ENCODE measurements around the gene ALKBH1. TPM values are rescaled to one million over a fixed set of nuclear protein-coding genes. Genes with fewer than 3 reads are reported as not detected.

ALKBH1 gene
- total and polyA plus RNA-seq, 2 of the 13 experiments (the other 11 are each of a cell fraction or from before 2014, with no cell fraction given), result 12.5 to 14.3 TPM

DNA sequence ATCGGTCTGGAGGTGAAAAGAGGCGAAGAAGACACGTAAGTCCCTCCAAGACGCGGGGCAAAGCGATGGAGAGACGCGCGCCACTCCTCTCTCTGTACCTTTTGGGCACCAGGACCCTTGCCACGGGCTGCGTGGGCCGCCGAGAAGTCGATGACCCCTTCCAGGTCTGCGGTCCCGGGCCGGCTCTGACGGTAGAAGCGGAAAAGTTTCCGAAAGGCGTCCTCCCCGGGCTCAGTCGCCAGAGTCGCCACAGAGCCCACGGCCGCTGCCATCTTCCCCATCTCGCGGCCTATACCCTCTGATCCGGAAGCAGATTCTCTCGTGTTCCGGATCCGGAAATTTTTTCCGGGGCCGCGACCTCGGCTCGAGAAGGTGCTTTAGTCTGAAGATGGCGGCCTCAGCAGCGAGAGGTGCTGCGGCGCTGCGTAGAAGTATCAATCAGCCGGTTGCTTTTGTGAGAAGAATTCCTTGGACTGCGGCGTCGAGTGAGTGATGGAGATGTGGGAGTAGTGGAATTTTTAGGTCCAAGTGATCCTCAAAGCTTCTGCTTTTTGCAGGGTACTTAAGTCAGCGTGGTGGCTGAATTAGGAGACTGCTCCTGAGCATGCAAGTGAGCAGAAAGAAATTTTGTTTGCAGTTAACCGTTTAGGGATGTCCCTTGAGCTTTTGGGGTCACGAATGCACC lies at the start of gene ALKBH1, which contains the start of gene SLIRP (continued):
- TF ChIP-seq, protein P1, sequence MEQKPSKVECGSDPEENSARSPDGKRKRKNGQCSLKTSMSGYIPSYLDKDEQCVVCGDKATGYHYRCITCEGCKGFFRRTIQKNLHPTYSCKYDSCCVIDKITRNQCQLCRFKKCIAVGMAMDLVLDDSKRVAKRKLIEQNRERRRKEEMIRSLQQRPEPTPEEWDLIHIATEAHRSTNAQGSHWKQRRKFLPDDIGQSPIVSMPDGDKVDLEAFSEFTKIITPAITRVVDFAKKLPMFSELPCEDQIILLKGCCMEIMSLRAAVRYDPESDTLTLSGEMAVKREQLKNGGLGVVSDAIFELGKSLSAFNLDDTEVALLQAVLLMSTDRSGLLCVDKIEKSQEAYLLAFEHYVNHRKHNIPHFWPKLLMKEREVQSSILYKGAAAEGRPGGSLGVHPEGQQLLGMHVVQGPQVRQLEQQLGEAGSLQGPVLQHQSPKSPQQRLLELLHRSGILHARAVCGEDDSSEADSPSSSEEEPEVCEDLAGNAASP (CRISPR knock-in tag; IDR thresholded peaks at IDR 0.05; ENCODE audit: borderline replicate concordance), result peak; percentile 72
- peak; percentile 86; the same call in 1 of the 2 replicates for TF ChIP-seq DMAP1 (CRISPR knock-in tag; IDR thresholded peaks at IDR 0.05)
- peak; percentile 91 to 93 for TF ChIP-seq POLR2A (IDR thresholded peaks at IDR 0.05; ENCODE audit: insufficient read depth in 1 of 2, low read depth in 2 of 2, low read length in 2 of 2)
- 0 out of 2 replicates have a peak, but pooled peaks have one; percentile 43 for TF ChIP-seq FOXO1 (CRISPR knock-in tag; IDR thresholded peaks at IDR 0.05)
- TF ChIP-seq, protein P2, sequence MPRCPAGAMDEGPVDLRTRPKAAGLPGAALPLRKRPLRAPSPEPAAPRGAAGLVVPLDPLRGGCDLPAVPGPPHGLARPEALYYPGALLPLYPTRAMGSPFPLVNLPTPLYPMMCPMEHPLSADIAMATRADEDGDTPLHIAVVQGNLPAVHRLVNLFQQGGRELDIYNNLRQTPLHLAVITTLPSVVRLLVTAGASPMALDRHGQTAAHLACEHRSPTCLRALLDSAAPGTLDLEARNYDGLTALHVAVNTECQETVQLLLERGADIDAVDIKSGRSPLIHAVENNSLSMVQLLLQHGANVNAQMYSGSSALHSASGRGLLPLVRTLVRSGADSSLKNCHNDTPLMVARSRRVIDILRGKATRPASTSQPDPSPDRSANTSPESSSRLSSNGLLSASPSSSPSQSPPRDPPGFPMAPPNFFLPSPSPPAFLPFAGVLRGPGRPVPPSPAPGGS (CRISPR knock-in tag; IDR thresholded peaks at IDR 0.05), result peak; percentile 49; the same call in 1 of the 2 replicates
- no peak for TF ChIP-seq MAFG (CRISPR knock-in tag; IDR thresholded peaks at IDR 0.05)
- TF ChIP-seq SMAD9 (CRISPR knock-in tag; IDR thresholded peaks at IDR 0.05), result no peak
- 0 out of 2 replicates have a peak, but pooled peaks have one; percentile 34 for TF ChIP-seq ZSCAN25 (CRISPR knock-in tag; IDR thresholded peaks at IDR 0.05)
- 0 out of 2 replicates have a peak, but pooled peaks have one; percentile 32 for TF ChIP-seq DR1 (CRISPR knock-in tag; IDR thresholded peaks at IDR 0.05)
- TF ChIP-seq ARHGAP35 (CRISPR knock-in tag; IDR thresholded peaks at IDR 0.05; ENCODE audit: borderline replicate concordance), result no peak
- TF ChIP-seq, protein P3, sequence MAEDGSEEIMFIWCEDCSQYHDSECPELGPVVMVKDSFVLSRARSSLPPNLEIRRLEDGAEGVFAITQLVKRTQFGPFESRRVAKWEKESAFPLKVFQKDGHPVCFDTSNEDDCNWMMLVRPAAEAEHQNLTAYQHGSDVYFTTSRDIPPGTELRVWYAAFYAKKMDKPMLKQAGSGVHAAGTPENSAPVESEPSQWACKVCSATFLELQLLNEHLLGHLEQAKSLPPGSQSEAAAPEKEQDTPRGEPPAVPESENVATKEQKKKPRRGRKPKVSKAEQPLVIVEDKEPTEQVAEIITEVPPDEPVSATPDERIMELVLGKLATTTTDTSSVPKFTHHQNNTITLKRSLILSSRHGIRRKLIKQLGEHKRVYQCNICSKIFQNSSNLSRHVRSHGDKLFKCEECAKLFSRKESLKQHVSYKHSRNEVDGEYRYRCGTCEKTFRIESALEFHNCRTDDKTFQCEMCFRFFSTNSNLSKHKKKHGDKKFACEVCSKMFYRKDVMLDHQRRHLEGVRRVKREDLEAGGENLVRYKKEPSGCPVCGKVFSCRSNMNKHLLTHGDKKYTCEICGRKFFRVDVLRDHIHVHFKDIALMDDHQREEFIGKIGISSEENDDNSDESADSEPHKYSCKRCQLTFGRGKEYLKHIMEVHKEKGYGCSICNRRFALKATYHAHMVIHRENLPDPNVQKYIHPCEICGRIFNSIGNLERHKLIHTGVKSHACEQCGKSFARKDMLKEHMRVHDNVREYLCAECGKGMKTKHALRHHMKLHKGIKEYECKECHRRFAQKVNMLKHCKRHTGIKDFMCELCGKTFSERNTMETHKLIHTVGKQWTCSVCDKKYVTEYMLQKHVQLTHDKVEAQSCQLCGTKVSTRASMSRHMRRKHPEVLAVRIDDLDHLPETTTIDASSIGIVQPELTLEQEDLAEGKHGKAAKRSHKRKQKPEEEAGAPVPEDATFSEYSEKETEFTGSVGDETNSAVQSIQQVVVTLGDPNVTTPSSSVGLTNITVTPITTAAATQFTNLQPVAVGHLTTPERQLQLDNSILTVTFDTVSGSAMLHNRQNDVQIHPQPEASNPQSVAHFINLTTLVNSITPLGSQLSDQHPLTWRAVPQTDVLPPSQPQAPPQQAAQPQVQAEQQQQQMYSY (CRISPR knock-in tag; IDR thresholded peaks at IDR 0.05), result no peak
- TF ChIP-seq EP300 (IDR thresholded peaks at IDR 0.05; ENCODE audit: low read depth in 2 of 2, low read length in 2 of 2), result no peak
- TF ChIP-seq EP300 (CRISPR knock-in tag; IDR thresholded peaks at IDR 0.05; ENCODE audit: borderline replicate concordance), result no peak
- no peak for TF ChIP-seq ZKSCAN5 (CRISPR knock-in tag; IDR thresholded peaks at IDR 0.05)
- TF ChIP-seq THAP11 (CRISPR knock-in tag; IDR thresholded peaks at IDR 0.05), result peak; percentile 95
- TF ChIP-seq ATF7-NPFF (CRISPR knock-in tag; IDR thresholded peaks at IDR 0.05; ENCODE audit: low read depth), result no peak; the same call in 1 of the 2 replicates
- TF ChIP-seq, protein P4, sequence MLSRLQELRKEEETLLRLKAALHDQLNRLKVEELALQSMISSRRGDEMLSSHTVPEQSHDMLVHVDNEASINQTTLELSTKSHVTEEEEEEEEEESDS (CRISPR knock-in tag; IDR thresholded peaks at IDR 0.05; ENCODE audit: borderline replicate concordance), result no peak
- TF ChIP-seq, protein P5, sequence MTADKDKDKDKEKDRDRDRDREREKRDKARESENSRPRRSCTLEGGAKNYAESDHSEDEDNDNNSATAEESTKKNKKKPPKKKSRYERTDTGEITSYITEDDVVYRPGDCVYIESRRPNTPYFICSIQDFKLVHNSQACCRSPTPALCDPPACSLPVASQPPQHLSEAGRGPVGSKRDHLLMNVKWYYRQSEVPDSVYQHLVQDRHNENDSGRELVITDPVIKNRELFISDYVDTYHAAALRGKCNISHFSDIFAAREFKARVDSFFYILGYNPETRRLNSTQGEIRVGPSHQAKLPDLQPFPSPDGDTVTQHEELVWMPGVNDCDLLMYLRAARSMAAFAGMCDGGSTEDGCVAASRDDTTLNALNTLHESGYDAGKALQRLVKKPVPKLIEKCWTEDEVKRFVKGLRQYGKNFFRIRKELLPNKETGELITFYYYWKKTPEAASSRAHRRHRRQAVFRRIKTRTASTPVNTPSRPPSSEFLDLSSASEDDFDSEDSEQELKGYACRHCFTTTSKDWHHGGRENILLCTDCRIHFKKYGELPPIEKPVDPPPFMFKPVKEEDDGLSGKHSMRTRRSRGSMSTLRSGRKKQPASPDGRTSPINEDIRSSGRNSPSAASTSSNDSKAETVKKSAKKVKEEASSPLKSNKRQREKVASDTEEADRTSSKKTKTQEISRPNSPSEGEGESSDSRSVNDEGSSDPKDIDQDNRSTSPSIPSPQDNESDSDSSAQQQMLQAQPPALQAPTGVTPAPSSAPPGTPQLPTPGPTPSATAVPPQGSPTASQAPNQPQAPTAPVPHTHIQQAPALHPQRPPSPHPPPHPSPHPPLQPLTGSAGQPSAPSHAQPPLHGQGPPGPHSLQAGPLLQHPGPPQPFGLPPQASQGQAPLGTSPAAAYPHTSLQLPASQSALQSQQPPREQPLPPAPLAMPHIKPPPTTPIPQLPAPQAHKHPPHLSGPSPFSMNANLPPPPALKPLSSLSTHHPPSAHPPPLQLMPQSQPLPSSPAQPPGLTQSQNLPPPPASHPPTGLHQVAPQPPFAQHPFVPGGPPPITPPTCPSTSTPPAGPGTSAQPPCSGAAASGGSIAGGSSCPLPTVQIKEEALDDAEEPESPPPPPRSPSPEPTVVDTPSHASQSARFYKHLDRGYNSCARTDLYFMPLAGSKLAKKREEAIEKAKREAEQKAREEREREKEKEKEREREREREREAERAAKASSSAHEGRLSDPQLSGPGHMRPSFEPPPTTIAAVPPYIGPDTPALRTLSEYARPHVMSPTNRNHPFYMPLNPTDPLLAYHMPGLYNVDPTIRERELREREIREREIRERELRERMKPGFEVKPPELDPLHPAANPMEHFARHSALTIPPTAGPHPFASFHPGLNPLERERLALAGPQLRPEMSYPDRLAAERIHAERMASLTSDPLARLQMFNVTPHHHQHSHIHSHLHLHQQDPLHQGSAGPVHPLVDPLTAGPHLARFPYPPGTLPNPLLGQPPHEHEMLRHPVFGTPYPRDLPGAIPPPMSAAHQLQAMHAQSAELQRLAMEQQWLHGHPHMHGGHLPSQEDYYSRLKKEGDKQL (CRISPR knock-in tag; IDR thresholded peaks at IDR 0.05; ENCODE audit: low read depth), result no peak
